ENCODE measurements around the gene GLIPR2.
"Not testable (repeated sequence)": the region's sequence is repeated elsewhere in the genome, so short reads cannot be mapped to it uniquely, and the experiment has no call there.

GLIPR2 gene

GRCh38 chr9:36163786-36164170 lies 27.2 kb downstream of the GLIPR2 start:
- in situ Hi-C loops (cut with HindIII; ENCODE audit: low pct_unique_long_range_greater_than_20kb, low sequenced_read_pairs): no loop called here
- DNase-seq (ENCODE audit: low read depth in 1 of 2, low spot score in 1 of 2): no peak
- no peak for TF ChIP-seq JUND (IDR thresholded peaks at IDR 0.05; ENCODE audit: low read depth)

- in situ Hi-C loops (cut with HindIII; ENCODE audit: low pct_unique_long_range_greater_than_20kb, low sequenced_read_pairs): no loop called here
- no peak for DNase-seq (ENCODE audit: low read depth in 1 of 2, low spot score in 1 of 2)
- no peak for TF ChIP-seq JUND (IDR thresholded peaks at IDR 0.05; ENCODE audit: low read depth)
Observed at GRCh38 chr9:36164372-36164771, 27.8 kb downstream of the GLIPR2 start.

- no peak for TF ChIP-seq JUND (IDR thresholded peaks at IDR 0.05; ENCODE audit: low read depth)
- in situ Hi-C loops (cut with HindIII; ENCODE audit: low pct_unique_long_range_greater_than_20kb, low sequenced_read_pairs): no loop called here
- no peak for DNase-seq (ENCODE audit: low read depth in 1 of 2, low spot score in 1 of 2)
Observed at GRCh38 chr9:36164989-36165388, 28.5 kb downstream of the GLIPR2 start.

- TF ChIP-seq JUND (IDR thresholded peaks at IDR 0.05; ENCODE audit: low read depth): no peak
- in situ Hi-C loops (cut with HindIII; ENCODE audit: low pct_unique_long_range_greater_than_20kb, low sequenced_read_pairs): no loop called here
- no peak for DNase-seq (ENCODE audit: low read depth in 1 of 2, low spot score in 1 of 2)
Observed at GRCh38 chr9:36165826-36166167, 29.3 kb downstream of the GLIPR2 start.

- no peak for TF ChIP-seq JUND (IDR thresholded peaks at IDR 0.05; ENCODE audit: low read depth)
- in situ Hi-C loops (cut with HindIII; ENCODE audit: low pct_unique_long_range_greater_than_20kb, low sequenced_read_pairs): no loop called here
- peak; percentile 72 to 83 for DNase-seq (ENCODE audit: low read depth in 1 of 2, low spot score in 1 of 2)
Observed at GRCh38 chr9:36166168-36166927, 29.8 kb downstream of the GLIPR2 start.

- in situ Hi-C loops (cut with HindIII; ENCODE audit: low pct_unique_long_range_greater_than_20kb, low sequenced_read_pairs): no loop called here
- DNase-seq (ENCODE audit: low read depth in 1 of 2, low spot score in 1 of 2): no peak
- no peak for TF ChIP-seq JUND (IDR thresholded peaks at IDR 0.05; ENCODE audit: low read depth)
Observed at GRCh38 chr9:36169166-36169565, 32.6 kb downstream of the GLIPR2 start, which contains the start of gene CCIN. CCIN (plus strand) TSS chr9:36169388; CDS start chr9:36169503, 115 bp downstream.

- no peak for DNase-seq (ENCODE audit: low read depth in 1 of 2, low spot score in 1 of 2)
- in situ Hi-C loops (cut with HindIII; ENCODE audit: low pct_unique_long_range_greater_than_20kb, low sequenced_read_pairs): no loop called here
- TF ChIP-seq JUND (IDR thresholded peaks at IDR 0.05; ENCODE audit: low read depth): no peak
Observed at GRCh38 chr9:36169708-36170107, 33.2 kb downstream of the GLIPR2 start.

GRCh38 chr9:36170531-36170930 lies 34.0 kb downstream of the GLIPR2 start:
- in situ Hi-C loops (cut with HindIII; ENCODE audit: low pct_unique_long_range_greater_than_20kb, low sequenced_read_pairs): no loop called here
- no peak for TF ChIP-seq JUND (IDR thresholded peaks at IDR 0.05; ENCODE audit: low read depth)
- no peak for DNase-seq (ENCODE audit: low read depth in 1 of 2, low spot score in 1 of 2)

GRCh38 chr9:36173861-36174260 lies 37.3 kb downstream of the GLIPR2 start:
- in situ Hi-C loops (cut with HindIII; ENCODE audit: low pct_unique_long_range_greater_than_20kb, low sequenced_read_pairs): no loop called here
- no peak for TF ChIP-seq JUND (IDR thresholded peaks at IDR 0.05; ENCODE audit: low read depth)
- no peak for DNase-seq (ENCODE audit: low read depth in 1 of 2, low spot score in 1 of 2)

- in situ Hi-C loops (cut with HindIII; ENCODE audit: low pct_unique_long_range_greater_than_20kb, low sequenced_read_pairs): no loop called here
- TF ChIP-seq JUND (IDR thresholded peaks at IDR 0.05; ENCODE audit: low read depth): no peak
- no peak for DNase-seq (ENCODE audit: low read depth in 1 of 2, low spot score in 1 of 2)
Observed at GRCh38 chr9:36174271-36174670, 37.7 kb downstream of the GLIPR2 start.

GRCh38 chr9:36174731-36175130 lies 38.2 kb downstream of the GLIPR2 start:
- DNase-seq (ENCODE audit: low read depth in 1 of 2, low spot score in 1 of 2): no peak
- in situ Hi-C loops (cut with HindIII; ENCODE audit: low pct_unique_long_range_greater_than_20kb, low sequenced_read_pairs): no loop called here
- no peak for TF ChIP-seq JUND (IDR thresholded peaks at IDR 0.05; ENCODE audit: low read depth)

GRCh38 chr9:36175209-36175608 lies 38.7 kb downstream of the GLIPR2 start:
- in situ Hi-C loops (cut with HindIII; ENCODE audit: low pct_unique_long_range_greater_than_20kb, low sequenced_read_pairs); DNase-seq (ENCODE audit: low read depth in 1 of 2, low spot score in 1 of 2): not testable (repeated sequence)

GRCh38 chr9:36176496-36176895 lies 40.0 kb downstream of the GLIPR2 start:
- in situ Hi-C loops (cut with HindIII; ENCODE audit: low pct_unique_long_range_greater_than_20kb, low sequenced_read_pairs); DNase-seq (ENCODE audit: low read depth in 1 of 2, low spot score in 1 of 2): not testable (repeated sequence)

GRCh38 chr9:36177571-36177970 lies 41.0 kb downstream of the GLIPR2 start:
- DNase-seq (ENCODE audit: low read depth in 1 of 2, low spot score in 1 of 2): no peak
- no peak for TF ChIP-seq JUND (IDR thresholded peaks at IDR 0.05; ENCODE audit: low read depth)
- in situ Hi-C loops (cut with HindIII; ENCODE audit: low pct_unique_long_range_greater_than_20kb, low sequenced_read_pairs): no loop called here

GRCh38 chr9:36180243-36180642 lies 43.7 kb downstream of the GLIPR2 start:
- DNase-seq (ENCODE audit: low read depth in 1 of 2, low spot score in 1 of 2); in situ Hi-C loops (cut with HindIII; ENCODE audit: low pct_unique_long_range_greater_than_20kb, low sequenced_read_pairs): not testable (repeated sequence)

All from T47D (cell line).